ENCODE measurements around the gene ASIC2. TPM values are rescaled to one million over a fixed set of nuclear protein-coding genes. Genes with fewer than 3 reads are reported as not detected.

The ASIC2 gene
- total RNA-seq, 2 experiments from 2014 or later: not detected

GRCh38 chr17:33266611-33267010, 26.5 kb downstream of the ASIC2 start:
- Mint-ChIP-seq H3K27me3 (peaks cover 24% of the 10 kb centered on the region), H3K27ac (no peak overlapping the region), H3K9me3 (no peaks in the 10 kb centered on the region), H3K36me3 (ENCODE audit: low read depth) (no peaks in the 10 kb centered on the region), H3K4me1 (ENCODE audit: low read depth) (no peaks in the 10 kb centered on the region), H3K4me3 (no peak overlapping the region)
- TF ChIP-seq, protein P1, sequence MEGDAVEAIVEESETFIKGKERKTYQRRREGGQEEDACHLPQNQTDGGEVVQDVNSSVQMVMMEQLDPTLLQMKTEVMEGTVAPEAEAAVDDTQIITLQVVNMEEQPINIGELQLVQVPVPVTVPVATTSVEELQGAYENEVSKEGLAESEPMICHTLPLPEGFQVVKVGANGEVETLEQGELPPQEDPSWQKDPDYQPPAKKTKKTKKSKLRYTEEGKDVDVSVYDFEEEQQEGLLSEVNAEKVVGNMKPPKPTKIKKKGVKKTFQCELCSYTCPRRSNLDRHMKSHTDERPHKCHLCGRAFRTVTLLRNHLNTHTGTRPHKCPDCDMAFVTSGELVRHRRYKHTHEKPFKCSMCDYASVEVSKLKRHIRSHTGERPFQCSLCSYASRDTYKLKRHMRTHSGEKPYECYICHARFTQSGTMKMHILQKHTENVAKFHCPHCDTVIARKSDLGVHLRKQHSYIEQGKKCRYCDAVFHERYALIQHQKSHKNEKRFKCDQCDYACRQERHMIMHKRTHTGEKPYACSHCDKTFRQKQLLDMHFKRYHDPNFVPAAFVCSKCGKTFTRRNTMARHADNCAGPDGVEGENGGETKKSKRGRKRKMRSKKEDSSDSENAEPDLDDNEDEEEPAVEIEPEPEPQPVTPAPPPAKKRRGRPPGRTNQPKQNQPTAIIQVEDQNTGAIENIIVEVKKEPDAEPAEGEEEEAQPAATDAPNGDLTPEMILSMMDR (IDR thresholded peaks at IDR 0.05): no peak
- H3K27ac ChIP-seq (ENCODE audit: low read depth in 1 of 2, low read length in 2 of 2): no peak overlapping the region
- POLR2A ChIA-PET: no interaction called here
- ATAC-seq (ENCODE audit: poor library complexity): no peak
- H3K4me1 ChIP-seq (ENCODE audit: insufficient read depth, low read length): no peaks in the 10 kb centered on the region
- no peaks in the 10 kb centered on the region for H3K9me3 ChIP-seq (ENCODE audit: control insufficient read depth in 1 of 2, insufficient read depth in 1 of 2, low read length in 2 of 2)
- DNase-seq: no peak
- no peak overlapping the region for H3K4me3 ChIP-seq (ENCODE audit: low read length)
- intact Hi-C loops (cut with DNase I, micrococcal nuclease): no loop called here
- CTCF ChIA-PET: no interaction called here
- H3K36me3 ChIP-seq (ENCODE audit: insufficient read depth, low read length): no peaks in the 10 kb centered on the region
- H3K27me3 ChIP-seq (ENCODE audit: control insufficient read depth in 1 of 2, insufficient read depth in 2 of 2, low read length in 2 of 2): peaks cover 0 to 5% of the 10 kb centered on the region in 2 experiments

GRCh38 chr17:33266116-33266515, 27.0 kb downstream of the ASIC2 start:
- ChIA-PET CTCF (no interaction called here), POLR2A (no interaction called here)
- Histone ChIP-seq H3K27me3 (ENCODE audit: control insufficient read depth in 1 of 2, insufficient read depth in 2 of 2, low read length in 2 of 2) (peaks cover 0 to 5% of the 10 kb centered on the region in 2 experiments), H3K9me3 (ENCODE audit: control insufficient read depth in 1 of 2, insufficient read depth in 1 of 2, low read length in 2 of 2) (no peaks in the 10 kb centered on the region), H3K27ac (ENCODE audit: low read depth in 1 of 2, low read length in 2 of 2) (no peak overlapping the region), H3K36me3 (ENCODE audit: insufficient read depth, low read length) (no peaks in the 10 kb centered on the region), H3K4me1 (ENCODE audit: insufficient read depth, low read length) (no peaks in the 10 kb centered on the region), H3K4me3 (ENCODE audit: low read length) (no peak overlapping the region)
- Mint-ChIP-seq H3K36me3 (ENCODE audit: low read depth) (no peaks in the 10 kb centered on the region), H3K9me3 (no peaks in the 10 kb centered on the region), H3K27me3 (peaks cover 27% of the 10 kb centered on the region), H3K4me1 (ENCODE audit: low read depth) (no peaks in the 10 kb centered on the region), H3K4me3 (no peak overlapping the region), H3K27ac (no peak overlapping the region)
- ATAC-seq (ENCODE audit: poor library complexity) (no peak), DNase-seq (no peak)
- TF ChIP-seq, protein P1 (IDR thresholded peaks at IDR 0.05): no peak
- intact Hi-C loops (cut with DNase I, micrococcal nuclease): no loop called here

GRCh38 chr17:33263396-33263795, 29.7 kb downstream of the ASIC2 start:
- H3K27ac ChIP-seq (ENCODE audit: low read depth in 1 of 2, low read length in 2 of 2): no peak overlapping the region
- POLR2A ChIA-PET: no interaction called here
- CTCF ChIA-PET: no interaction called here
- no peaks in the 10 kb centered on the region for H3K4me1 ChIP-seq (ENCODE audit: insufficient read depth, low read length)
- H3K4me3 ChIP-seq (ENCODE audit: low read length): no peak overlapping the region
- peaks cover 49% of the 10 kb centered on the region for H3K27me3 Mint-ChIP-seq
- ATAC-seq (ENCODE audit: poor library complexity) (no peak), DNase-seq (no peak)
- TF ChIP-seq, protein P1 (IDR thresholded peaks at IDR 0.05): no peak
- H3K9me3 Mint-ChIP-seq: no peaks in the 10 kb centered on the region
- H3K9me3 ChIP-seq (ENCODE audit: control insufficient read depth in 1 of 2, insufficient read depth in 1 of 2, low read length in 2 of 2): no peaks in the 10 kb centered on the region
- no peak overlapping the region for H3K27ac Mint-ChIP-seq
- H3K4me3 Mint-ChIP-seq: no peak overlapping the region
- H3K27me3 ChIP-seq (ENCODE audit: control insufficient read depth in 1 of 2, insufficient read depth in 2 of 2, low read length in 2 of 2): peaks cover 0 to 5% of the 10 kb centered on the region in 2 experiments
- intact Hi-C loops (cut with DNase I, micrococcal nuclease): no loop called here
- H3K4me1 Mint-ChIP-seq (ENCODE audit: low read depth): no peaks in the 10 kb centered on the region
- no peaks in the 10 kb centered on the region for H3K36me3 Mint-ChIP-seq (ENCODE audit: low read depth)
- no peaks in the 10 kb centered on the region for H3K36me3 ChIP-seq (ENCODE audit: insufficient read depth, low read length)

Measured in CD4-positive, alpha-beta T cell (primary cell).